Fibroblast of skin of scalp (primary cell): ENCODE results near the gene APOL6.
"Not testable (repeated sequence)": the region's sequence is repeated elsewhere in the genome, so short reads cannot be mapped to it uniquely, and the experiment has no call there.

Source experiments
- DNase-seq: peaks from one replicate; pipeline ENCODE4 v3.0.0-alpha.2; 2013

Gene APOL6

DNA sequence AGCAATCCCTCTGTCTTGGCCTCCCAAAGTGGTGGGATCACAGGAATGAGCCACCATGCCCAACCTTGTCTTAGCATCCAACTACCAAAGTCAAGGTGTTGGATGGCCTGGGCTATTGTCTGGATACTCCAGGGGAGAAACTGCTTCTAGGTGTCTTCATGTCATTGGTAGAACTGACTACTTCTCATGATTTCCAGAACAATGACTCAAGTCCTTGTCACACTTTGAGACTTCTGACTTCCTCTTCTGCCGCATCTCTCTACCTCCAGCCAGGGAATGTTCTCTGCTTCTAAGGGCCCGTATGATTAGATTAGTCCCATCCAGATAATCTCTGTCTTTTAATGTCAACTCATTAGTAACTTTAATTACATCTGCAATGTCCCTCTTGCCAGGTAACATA, 30.6 kb downstream of the APOL6 start:
- no peak for DNase-seq

- DNase-seq: not testable (repeated sequence)
Measured at GRCh38 chr22:35679492-35679891, 31.2 kb downstream of the APOL6 start.

DNA sequence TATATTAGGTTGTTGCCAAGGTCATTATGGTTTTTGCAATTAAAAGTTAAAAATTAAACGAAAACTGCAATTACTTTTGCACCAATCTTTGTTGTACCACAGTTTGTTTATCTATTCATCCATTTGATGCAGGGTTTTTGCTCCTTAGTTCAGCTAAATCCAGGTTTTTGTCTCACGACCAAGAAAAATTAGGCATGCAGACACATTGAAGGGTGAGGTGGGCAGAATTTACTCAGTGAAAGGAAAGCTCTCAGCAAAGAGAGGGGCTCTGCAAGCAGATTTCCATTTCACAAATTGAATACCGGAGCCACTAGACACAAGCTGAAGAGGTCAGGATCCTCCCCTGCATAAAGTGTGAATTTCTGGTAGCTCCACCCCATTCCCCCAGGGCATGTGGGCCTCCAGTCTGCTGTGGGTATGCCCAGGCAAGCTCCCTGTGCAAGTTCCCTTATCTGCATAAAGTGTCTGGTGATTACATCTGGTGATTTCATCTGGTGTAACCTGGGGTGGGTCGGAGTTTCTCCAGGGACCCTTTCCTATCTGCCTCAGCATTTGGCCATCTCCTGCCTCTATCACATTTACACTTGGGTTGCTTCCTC, 33.3 kb downstream of the APOL6 start:
- no peak for DNase-seq

- no peak for DNase-seq
Measured at GRCh38 chr22:35683560-35683959, 35.3 kb downstream of the APOL6 start.

GRCh38 chr22:35684270-35684700, 36.0 kb downstream of the APOL6 start:
- peak; percentile 42 for DNase-seq

GRCh38 chr22:35684732-35685131, 36.5 kb downstream of the APOL6 start:
- no peak for DNase-seq

DNA sequence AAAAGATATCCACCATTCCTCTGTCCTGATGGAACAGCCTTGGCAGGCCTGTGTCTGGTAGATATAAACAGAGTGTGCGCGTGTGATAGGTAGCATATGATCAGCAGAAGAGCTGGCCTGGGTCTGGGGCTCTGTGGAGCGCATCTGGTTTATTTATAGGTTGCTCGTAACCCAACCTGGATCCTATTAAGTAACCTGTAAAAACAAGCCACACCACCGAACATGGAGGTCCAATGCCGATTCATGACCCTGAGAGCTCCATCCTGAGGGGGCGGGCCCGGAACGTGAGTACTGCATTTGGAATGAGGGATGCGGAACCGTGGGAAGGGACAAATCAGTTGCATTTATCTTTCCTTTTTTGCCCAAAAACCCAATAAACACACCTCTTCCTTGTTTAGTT, 37.5 kb downstream of the APOL6 start:
- no peak for DNase-seq

DNA sequence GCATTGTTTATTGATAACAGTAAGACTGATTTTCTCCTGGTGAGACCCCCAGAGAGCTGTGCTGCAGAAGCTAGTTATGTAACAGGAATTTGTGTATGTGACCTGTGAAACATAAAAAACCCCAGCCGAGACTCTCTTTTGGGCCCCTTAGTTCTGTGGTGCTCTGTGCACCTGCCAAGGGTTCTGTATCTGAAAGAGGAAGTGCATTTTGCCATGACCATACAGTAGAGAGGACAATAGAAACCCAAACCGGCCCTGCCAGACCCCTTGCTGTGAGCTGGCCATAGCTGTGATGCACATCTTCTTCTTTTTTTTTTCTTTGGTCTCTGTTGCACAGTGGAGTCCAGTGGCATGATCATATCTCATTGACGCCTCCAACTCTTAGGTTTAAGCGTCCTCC, 38.1 kb downstream of the APOL6 start:
- DNase-seq: no peak

DNA sequence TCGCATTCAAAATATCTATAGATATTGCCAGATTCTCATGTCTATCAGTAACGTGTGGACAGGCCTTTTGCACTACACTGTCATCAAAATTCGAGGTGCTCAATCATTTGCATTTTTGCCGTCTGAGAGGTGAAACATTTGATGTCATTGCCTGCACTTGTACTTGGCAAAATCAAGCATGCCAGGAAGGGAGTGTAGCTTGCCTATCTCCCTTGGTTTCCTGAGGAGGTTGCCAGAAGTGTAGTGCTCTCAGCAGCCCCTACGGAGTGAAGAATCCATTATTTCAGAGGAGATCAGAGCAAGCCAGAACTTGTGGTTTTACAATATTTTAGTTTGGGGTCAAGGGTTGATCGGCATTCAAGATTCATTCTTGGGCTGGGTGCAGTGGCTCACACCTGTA, 39.2 kb downstream of the APOL6 start:
- no peak for DNase-seq

DNA sequence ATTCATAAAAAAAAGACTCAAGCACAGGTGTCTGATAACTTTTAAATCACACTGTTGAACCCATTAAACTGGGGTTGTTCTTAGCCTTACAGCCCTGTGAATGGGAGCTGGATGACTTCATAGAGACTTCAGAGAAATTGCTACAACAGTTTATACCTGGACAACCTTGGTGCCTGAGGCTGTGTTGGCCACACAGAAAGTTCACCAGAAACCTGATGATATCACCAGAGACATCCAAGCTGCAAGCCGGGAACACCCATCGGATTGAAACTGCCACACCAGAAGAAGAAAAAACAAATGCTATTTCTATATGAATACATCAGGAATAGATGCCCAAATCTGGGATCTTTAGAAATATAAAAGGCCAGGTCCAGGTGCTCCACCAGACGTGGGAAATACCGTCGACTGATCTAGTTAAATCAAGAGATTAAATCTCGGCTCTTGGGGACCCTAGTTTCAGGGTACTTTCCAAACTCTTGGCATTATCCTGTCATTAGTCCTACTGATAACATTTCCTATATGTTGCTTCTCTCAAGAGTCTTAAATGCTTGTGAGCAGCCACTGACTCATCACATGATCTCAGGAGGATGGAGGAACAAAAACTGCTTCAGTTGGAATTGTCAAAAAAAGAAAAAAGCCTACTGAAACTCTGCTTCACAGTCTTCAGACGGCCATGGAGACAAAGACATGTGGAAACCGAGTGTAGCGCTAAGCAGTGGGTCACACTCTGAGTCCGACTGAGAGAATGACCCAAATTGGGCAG, 40.8 kb downstream of the APOL6 start:
- no peak for DNase-seq

DNA sequence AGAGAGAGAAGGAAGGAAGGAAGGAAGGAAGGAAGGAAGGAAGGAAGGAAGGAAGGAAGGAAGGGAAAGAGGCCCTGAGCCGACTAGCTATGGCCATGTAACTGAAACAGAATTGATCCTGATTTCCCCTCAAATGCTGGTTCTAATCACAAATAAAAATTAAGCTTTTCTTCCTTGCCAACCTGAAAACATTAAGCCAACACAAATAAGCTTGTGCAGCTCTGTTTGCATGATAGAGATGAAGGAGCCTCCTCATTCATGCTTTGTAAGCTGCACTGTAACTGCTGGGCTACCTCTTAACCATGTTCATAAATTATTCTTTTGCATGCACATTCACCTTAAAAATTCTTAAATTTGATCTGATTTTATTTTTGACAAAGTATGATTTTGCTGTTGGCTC, 41.8 kb downstream of the APOL6 start:
- no peak for DNase-seq

GRCh38 chr22:35695202-35695601, 47.0 kb downstream of the APOL6 start:
- DNase-seq: no peak

DNA sequence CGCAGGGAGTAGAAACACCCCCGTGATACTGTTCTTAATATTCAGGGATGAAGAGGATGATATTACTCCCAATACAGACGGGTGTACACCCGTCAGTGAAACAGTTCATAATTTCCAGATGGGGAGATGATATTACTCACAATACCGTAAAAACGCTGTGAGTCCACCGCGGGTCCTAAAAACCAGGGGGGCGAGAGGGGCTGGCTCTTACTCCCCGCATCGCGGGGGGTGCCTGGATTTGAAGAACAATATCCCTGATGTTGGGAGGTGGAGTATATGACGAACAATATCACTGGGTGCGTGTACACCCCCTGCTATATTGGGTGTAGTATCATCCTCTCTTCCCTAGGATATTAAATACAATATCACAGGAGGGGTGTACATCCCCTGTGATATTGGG, 48.9 kb downstream of the APOL6 start:
- DNase-seq: no peak

DNA sequence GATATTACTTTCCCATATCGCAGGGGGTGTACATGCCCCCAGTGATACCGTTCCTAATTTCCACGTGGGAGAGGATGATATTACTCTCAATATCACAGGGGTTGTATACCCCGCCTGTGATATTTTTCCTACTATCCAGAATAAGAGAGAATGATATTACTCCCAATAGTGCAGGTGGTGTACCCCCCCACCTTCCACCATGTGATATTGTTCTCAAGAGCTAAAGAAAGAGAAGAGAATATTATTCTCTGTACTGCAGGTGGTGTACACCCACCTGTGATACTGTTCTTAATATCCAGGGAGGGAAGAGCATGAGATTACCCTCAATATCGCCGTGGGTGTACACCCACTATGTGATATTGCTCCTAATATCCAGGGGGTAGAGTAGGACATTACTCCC, 51.6 kb downstream of the APOL6 start:
- not testable (repeated sequence) for DNase-seq

DNA sequence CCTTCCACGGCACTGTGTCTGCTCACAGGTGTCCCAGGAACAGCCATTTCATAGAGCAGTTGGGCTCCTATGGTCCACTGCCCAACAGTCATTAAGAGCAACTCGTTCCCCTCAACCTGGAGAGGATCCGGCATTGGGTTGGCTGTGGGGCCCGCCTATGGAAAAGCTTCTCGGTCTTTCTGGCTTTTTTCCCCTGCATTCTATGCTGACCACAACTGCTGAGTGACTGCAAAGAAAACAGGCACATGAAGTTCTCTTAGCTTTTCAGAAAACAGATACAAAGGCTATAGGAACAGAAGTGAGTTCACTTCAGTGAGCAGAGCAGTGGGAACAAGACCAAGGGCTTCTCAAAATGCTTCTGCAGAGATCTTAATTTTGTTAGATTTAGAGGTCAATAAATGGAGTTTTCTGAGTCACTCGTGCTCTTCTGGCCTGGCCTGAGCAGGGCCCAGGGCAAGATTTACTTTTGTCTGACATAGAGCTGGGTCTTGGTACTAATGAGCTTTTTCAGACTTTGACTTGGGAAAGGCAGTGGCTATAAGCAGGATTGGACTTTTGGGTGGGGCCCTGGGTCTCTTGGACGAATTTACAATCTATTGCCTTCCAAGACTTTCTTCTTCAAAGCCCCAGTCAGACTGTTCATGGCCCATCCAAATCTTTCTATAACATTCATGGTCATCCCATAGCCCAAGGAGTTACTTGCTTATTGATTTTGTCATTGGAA, 55.8 kb downstream of the APOL6 start:
- DNase-seq: peak; percentile 20

DNA sequence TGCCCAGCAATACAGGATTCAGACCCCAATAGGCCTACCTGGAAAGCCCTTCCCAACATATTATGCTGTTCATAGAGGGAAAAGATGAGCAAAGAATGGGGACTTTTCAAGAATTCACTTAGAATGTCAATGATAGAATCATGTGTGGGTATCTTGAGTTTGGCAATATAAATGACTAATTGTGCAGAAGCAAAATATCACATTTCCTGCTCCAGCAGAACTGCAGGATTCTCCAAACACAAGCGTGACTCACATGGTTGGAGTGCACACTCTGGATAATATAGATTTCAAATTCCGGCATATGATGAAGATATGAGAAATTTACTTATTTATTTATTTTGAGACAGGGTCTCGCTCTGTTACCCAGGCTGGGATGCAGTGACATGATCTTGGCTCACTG, 56.9 kb downstream of the APOL6 start:
- peak; percentile 89 for DNase-seq

- DNase-seq: no peak
Measured at GRCh38 chr22:35708453-35708852, 60.2 kb downstream of the APOL6 start.

DNA sequence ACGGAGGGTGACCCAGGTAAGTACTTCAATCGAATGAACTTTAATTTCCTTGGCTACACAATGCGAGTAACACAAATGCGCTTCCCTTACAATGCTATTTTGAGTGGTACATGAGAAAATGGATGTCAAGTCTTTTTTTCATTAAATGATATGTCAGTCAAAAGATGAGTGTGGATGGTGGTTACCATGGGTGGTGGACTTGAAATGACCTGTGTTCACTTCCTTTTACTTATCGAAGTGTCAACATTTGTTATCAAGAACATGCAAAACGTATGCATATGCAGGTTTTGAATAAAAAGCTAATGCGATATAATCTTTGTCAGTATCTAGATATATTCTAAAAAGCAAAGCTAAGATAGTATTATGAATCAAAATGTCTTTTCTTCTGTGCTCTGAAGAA, 60.7 kb downstream of the APOL6 start:
- no peak for DNase-seq

DNA sequence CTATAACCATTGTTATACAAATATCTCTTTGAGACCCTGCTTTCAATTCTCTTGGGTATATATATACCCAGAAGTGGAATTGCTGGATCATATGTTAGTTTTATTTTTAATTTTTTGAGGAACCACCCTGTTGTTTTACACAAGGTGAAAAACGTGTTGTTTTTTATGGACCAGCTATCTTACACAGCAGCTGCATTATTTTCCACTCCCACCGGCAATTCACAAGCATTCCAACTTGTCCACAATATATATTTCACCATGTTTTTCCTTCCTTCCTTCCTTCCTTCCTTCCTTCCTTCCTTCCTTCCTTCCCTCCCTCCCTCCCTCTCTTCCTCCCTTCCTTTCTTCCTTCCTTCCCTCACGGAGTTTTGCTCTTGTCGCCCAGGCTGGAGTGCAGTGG, 63.1 kb downstream of the APOL6 start:
- no peak for DNase-seq

GRCh38 chr22:35712672-35713071, 64.4 kb downstream of the APOL6 start:
- DNase-seq: no peak

- DNase-seq: no peak
Measured at GRCh38 chr22:35717572-35717971, 69.3 kb downstream of the APOL6 start, which contains the start of gene APOL5. Gene APOL5 (plus strand): TSS chr22:35717872. CDS start chr22:35717872, 0 bp downstream.
